ENCODE data around the gene ROBO2.

The ROBO2 gene

DNA sequence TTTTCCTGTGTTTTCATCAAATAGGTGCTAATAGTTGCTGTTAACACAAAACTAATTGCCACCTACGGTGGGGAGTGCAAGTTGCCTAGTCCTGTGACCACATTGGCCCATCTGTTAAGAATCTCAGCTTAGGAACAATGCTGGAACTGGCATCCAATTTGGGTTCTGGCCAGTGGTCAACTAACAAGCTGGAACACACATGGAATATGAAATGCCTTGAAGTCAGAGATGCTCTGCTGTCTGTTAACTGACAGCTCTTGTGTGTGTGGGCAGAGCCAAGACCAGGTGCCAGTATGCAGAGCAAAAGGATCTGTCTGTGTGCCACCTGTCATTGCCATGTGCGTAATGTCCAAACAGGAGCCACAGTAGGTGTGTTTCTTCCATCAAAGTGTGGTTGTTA lies 460.8 kb downstream of the ROBO2 start:
- intact Hi-C loops (cut with micrococcal nuclease): no loop called here
- H3K36me3 Mint-ChIP-seq (ENCODE audit: low read depth): no peaks in the 10 kb centered on the region
- H3K27me3 Mint-ChIP-seq: no peaks in the 10 kb centered on the region
- no peaks in the 10 kb centered on the region for H3K9me3 Mint-ChIP-seq
- no peak overlapping the region for H3K27ac Mint-ChIP-seq
- H3K4me3 Mint-ChIP-seq: no peak overlapping the region
- no peaks in the 10 kb centered on the region for H3K4me1 Mint-ChIP-seq (ENCODE audit: low read depth)

GRCh38 chr3:77506384-77506783 lies 466.5 kb downstream of the ROBO2 start:
- Mint-ChIP-seq H3K27me3 (no peaks in the 10 kb centered on the region), H3K4me1 (ENCODE audit: low read depth) (no peaks in the 10 kb centered on the region), H3K4me3 (no peak overlapping the region), H3K36me3 (ENCODE audit: low read depth) (no peaks in the 10 kb centered on the region), H3K27ac (no peak overlapping the region), H3K9me3 (no peaks in the 10 kb centered on the region)
- intact Hi-C loops (cut with micrococcal nuclease): no loop called here

DNA sequence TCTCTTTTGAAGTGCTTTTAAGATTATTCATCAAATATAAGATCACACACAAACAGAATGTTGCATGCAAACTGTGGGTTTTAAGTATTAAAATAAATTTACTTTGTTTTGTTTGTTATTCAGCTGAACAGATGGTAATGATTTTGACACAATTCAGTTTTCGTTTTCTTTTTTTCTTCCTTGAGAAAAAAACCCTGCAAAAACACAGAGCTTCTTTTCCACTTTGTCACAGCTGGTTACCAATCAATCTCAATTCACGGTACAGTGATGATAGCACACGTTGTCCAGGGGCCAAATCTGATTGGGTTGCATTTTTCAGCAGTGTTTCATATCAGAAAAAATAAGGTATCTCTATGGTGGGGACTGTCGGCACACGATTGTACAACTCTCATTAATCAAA lies 473.6 kb downstream of the ROBO2 start:
- Mint-ChIP-seq H3K4me3 (no peak overlapping the region), H3K9me3 (no peaks in the 10 kb centered on the region), H3K36me3 (ENCODE audit: low read depth) (no peaks in the 10 kb centered on the region), H3K27me3 (no peaks in the 10 kb centered on the region), H3K27ac (no peak overlapping the region), H3K4me1 (ENCODE audit: low read depth) (no peaks in the 10 kb centered on the region)
- intact Hi-C loops (cut with micrococcal nuclease): no loop called here

DNA sequence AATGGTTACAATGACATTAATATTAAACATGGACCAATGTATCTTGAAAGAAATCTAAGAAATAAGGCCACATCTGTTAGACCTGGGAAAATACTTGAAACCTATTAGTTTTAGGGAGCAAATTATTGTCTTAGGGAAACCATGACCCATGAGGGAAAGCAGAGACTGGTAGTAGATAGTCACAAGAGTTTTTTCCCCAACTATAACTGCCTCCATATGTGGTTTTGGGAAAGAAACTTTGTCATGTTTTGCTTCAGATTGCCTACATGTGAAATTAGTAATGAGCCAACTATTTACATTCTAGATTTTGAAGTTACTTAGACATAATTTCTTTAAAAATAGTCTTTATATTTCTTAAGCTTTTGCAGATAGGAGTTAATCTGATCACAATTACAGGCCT lies 474.9 kb downstream of the ROBO2 start:
- Mint-ChIP-seq H3K27ac (no peak overlapping the region), H3K4me1 (ENCODE audit: low read depth) (no peaks in the 10 kb centered on the region), H3K27me3 (no peaks in the 10 kb centered on the region), H3K4me3 (no peak overlapping the region), H3K9me3 (no peaks in the 10 kb centered on the region), H3K36me3 (ENCODE audit: low read depth) (no peaks in the 10 kb centered on the region)
- intact Hi-C loops (cut with micrococcal nuclease): no loop called here

- Mint-ChIP-seq H3K9me3 (no peaks in the 10 kb centered on the region), H3K4me3 (no peak overlapping the region), H3K27ac (no peak overlapping the region), H3K36me3 (ENCODE audit: low read depth) (no peaks in the 10 kb centered on the region), H3K27me3 (no peaks in the 10 kb centered on the region), H3K4me1 (ENCODE audit: low read depth) (no peaks in the 10 kb centered on the region)
- intact Hi-C loops (cut with micrococcal nuclease): no loop called here
These were observed 484.6 kb downstream of the ROBO2 start for GRCh38 chr3:77524463-77524862.

GRCh38 chr3:77524946-77525682 lies 485.2 kb downstream of the ROBO2 start:
- Mint-ChIP-seq H3K27me3 (no peaks in the 10 kb centered on the region), H3K27ac (no peak overlapping the region), H3K36me3 (ENCODE audit: low read depth) (no peaks in the 10 kb centered on the region), H3K4me3 (no peak overlapping the region), H3K4me1 (ENCODE audit: low read depth) (no peaks in the 10 kb centered on the region), H3K9me3 (no peaks in the 10 kb centered on the region)
- intact Hi-C loops (cut with micrococcal nuclease): no loop called here

- no peaks in the 10 kb centered on the region for H3K36me3 Mint-ChIP-seq (ENCODE audit: low read depth)
- no peaks in the 10 kb centered on the region for H3K27me3 Mint-ChIP-seq
- intact Hi-C loops (cut with micrococcal nuclease): no loop called here
- H3K4me1 Mint-ChIP-seq (ENCODE audit: low read depth): no peaks in the 10 kb centered on the region
- H3K9me3 Mint-ChIP-seq: no peaks in the 10 kb centered on the region
- no peak overlapping the region for H3K27ac Mint-ChIP-seq
- no peak overlapping the region for H3K4me3 Mint-ChIP-seq
These were observed 486.7 kb downstream of the ROBO2 start for GRCh38 chr3:77526573-77527113.

GRCh38 chr3:77529522-77529921 lies 489.6 kb downstream of the ROBO2 start:
- H3K27ac Mint-ChIP-seq: no peak overlapping the region
- H3K36me3 Mint-ChIP-seq (ENCODE audit: low read depth): no peaks in the 10 kb centered on the region
- intact Hi-C loops (cut with micrococcal nuclease): no loop called here
- H3K9me3 Mint-ChIP-seq: no peaks in the 10 kb centered on the region
- H3K4me1 Mint-ChIP-seq (ENCODE audit: low read depth): no peaks in the 10 kb centered on the region
- H3K4me3 Mint-ChIP-seq: no peak overlapping the region
- H3K27me3 Mint-ChIP-seq: no peaks in the 10 kb centered on the region

DNA sequence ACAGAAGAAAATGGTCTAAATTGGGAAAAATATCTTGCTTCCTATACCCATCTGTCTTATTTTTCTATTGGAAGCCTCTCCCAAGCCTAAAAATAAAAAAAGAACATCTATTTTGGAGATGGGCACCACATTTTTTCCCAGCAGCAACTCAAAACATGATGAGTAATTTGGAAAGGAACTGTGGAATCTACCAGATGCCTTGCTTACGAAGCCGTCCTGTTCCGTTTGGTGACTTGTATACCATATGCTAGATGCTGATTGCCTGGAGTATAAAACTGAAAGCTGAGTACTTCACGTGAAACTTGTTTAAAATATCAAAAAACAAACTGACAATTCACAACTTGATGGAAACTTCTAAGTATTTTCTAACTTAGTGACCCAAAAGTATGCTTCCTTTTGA lies 491.0 kb downstream of the ROBO2 start:
- H3K36me3 Mint-ChIP-seq (ENCODE audit: low read depth): no peaks in the 10 kb centered on the region
- no peak overlapping the region for H3K27ac Mint-ChIP-seq
- no peaks in the 10 kb centered on the region for H3K9me3 Mint-ChIP-seq
- no peak overlapping the region for H3K4me3 Mint-ChIP-seq
- no peaks in the 10 kb centered on the region for H3K4me1 Mint-ChIP-seq (ENCODE audit: low read depth)
- intact Hi-C loops (cut with micrococcal nuclease): no loop called here
- no peaks in the 10 kb centered on the region for H3K27me3 Mint-ChIP-seq

DNA sequence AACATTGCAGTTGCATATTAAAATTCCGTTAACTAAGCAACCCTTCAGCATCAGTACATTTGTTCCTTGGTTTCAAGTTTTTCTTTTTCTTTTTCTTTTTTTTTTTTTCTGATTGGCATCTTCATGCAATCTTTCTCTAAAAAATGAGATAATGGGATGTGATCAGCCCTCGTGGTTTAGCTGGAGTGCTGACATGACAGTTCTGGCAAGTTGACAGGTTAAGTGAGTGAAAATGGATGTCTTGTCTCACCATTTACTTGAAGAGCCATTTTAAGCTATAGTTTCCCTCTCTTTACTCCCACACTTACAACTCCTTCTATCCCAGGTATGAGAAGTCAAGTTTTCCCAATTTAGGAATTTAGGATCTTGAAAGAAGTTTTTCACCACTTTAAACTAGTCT lies 495.2 kb downstream of the ROBO2 start:
- H3K27me3 Mint-ChIP-seq: no peaks in the 10 kb centered on the region
- H3K36me3 Mint-ChIP-seq (ENCODE audit: low read depth): no peaks in the 10 kb centered on the region
- no peak overlapping the region for H3K27ac Mint-ChIP-seq
- intact Hi-C loops (cut with micrococcal nuclease): no loop called here
- H3K4me1 Mint-ChIP-seq (ENCODE audit: low read depth): no peaks in the 10 kb centered on the region
- no peak overlapping the region for H3K4me3 Mint-ChIP-seq
- peaks cover 6% of the 10 kb centered on the region for H3K9me3 Mint-ChIP-seq

DNA sequence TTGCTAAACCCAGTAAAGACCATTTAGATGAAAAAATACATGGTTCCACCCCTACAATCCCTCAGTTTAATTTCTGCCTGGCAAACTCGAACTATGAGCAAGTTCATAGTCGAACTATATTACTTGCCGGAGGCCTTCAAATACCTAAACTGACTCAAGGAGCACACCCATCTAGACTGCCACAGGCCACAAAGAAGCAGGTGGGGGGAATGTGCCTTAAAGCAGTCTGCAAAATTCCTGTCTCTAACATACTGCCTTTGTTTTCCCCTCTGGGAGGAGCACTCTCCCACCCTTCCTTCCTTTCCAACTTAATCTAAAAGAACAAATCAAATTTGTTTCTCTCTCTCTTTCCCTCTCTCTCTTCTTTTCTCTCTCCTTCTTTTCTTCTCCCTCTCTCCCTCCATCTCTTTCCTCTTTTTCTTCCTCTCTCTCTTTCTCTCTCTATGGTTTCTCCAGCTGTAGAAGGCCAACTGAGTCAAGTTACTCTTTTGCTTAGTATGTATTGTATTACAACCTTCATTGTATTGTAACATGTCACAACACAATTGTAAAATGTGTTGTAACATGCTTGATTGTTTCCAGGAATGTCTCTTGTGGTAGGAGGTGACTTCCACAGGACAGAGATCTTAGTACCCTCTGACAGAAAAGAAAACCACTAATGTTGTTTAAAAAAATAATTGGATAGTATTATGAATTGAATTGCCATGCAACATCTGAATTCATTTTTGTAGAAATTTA lies 496.3 kb downstream of the ROBO2 start:
- Mint-ChIP-seq H3K27me3 (no peaks in the 10 kb centered on the region), H3K27ac (no peak overlapping the region), H3K36me3 (ENCODE audit: low read depth) (no peaks in the 10 kb centered on the region), H3K4me3 (no peak overlapping the region), H3K9me3 (peaks cover 6% of the 10 kb centered on the region), H3K4me1 (ENCODE audit: low read depth) (no peaks in the 10 kb centered on the region)
- intact Hi-C loops (cut with micrococcal nuclease): no loop called here

GRCh38 chr3:77539014-77539413 lies 499.1 kb downstream of the ROBO2 start:
- H3K4me1 Mint-ChIP-seq (ENCODE audit: low read depth): no peaks in the 10 kb centered on the region
- H3K36me3 Mint-ChIP-seq (ENCODE audit: low read depth): no peaks in the 10 kb centered on the region
- no peaks in the 10 kb centered on the region for H3K27me3 Mint-ChIP-seq
- no peak overlapping the region for H3K4me3 Mint-ChIP-seq
- peaks cover 6% of the 10 kb centered on the region for H3K9me3 Mint-ChIP-seq
- intact Hi-C loops (cut with micrococcal nuclease): no loop called here
- no peak overlapping the region for H3K27ac Mint-ChIP-seq

- Mint-ChIP-seq H3K4me3 (no peak overlapping the region), H3K27me3 (no peaks in the 10 kb centered on the region), H3K27ac (no peak overlapping the region), H3K4me1 (ENCODE audit: low read depth) (no peaks in the 10 kb centered on the region), H3K36me3 (ENCODE audit: low read depth) (no peaks in the 10 kb centered on the region), H3K9me3 (peaks cover 6% of the 10 kb centered on the region)
- intact Hi-C loops (cut with micrococcal nuclease): no loop called here
These were observed 499.8 kb downstream of the ROBO2 start for GRCh38 chr3:77539677-77540076.

DNA sequence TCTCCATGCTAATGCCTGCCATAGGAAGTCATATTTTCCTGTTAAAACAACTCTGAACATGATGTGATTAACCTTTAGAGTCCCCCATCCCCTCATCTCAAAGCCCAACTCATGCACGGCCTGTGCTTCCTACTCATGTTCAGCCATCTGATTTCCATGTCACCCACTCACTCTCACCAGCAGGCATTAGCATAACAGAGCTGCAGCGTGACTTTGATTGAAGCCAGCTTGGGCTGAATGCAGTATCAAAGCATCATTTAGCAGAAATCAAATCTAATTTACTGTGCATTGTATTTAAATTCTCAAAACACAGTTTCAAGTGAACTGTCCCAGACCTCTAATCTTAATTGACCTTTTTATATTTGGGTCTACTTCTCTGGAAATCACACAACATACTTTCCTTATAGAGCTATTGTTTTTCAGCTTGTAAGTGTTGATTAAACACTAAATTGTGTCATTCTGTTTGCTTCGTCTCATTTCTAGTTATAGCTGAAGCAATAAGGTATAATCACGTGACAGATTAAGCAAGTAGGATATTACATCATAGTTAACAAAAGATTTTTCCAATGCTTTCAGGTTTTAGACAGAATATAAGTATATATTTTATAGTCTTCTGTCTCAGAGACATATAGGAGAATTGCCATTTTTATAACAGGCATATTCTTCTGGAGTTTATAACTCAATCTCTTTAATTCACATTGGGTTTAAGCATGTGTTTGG lies 501.5 kb downstream of the ROBO2 start:
- H3K36me3 Mint-ChIP-seq (ENCODE audit: low read depth): no peaks in the 10 kb centered on the region
- H3K4me3 Mint-ChIP-seq: no peak overlapping the region
- intact Hi-C loops (cut with micrococcal nuclease): no loop called here
- no peaks in the 10 kb centered on the region for H3K27me3 Mint-ChIP-seq
- H3K27ac Mint-ChIP-seq: no peak overlapping the region
- H3K4me1 Mint-ChIP-seq (ENCODE audit: low read depth): no peaks in the 10 kb centered on the region
- peaks cover 6% of the 10 kb centered on the region for H3K9me3 Mint-ChIP-seq

Data from dendritic cell treated with granulocyte-macrophage colony-stimulating factor and Interleukin-4, amounts not matched to agents 40 ng/mL and 50 ng/mL, for 4 days (primary cell).